ENCODE measurements around the gene LRRN4CL. TPM values are rescaled to one million over a fixed set of nuclear protein-coding genes. Genes with fewer than 3 reads are reported as not detected.
A peak's percentile ranks its signal among the peaks of the same experiment; 100 is the strongest.
"Not testable (repeated sequence)": the region's sequence is repeated elsewhere in the genome, so short reads cannot be mapped to it uniquely, and the experiment has no call there.

The LRRN4CL gene
- total RNA-seq, 1 donor, result 13.8 TPM

GRCh38 chr11:62656796-62657429 lies 32.4 kb downstream of the LRRN4CL start:
- TF ChIP-seq CTCF (IDR thresholded peaks at IDR 0.05; ENCODE audit: extremely low read depth, low read depth, low read length), result no peak
- Histone ChIP-seq H3K27me3 (ENCODE audit: insufficient read depth, low read length) (no peaks in the 10 kb centered on the region), H3K4me3 (ENCODE audit: insufficient read depth, low read length) (no peak overlapping the region), H3K36me3 (ENCODE audit: insufficient read depth, low read length) (no peaks in the 10 kb centered on the region), H4K20me1 (ENCODE audit: insufficient read depth, low read length) (no peaks in the 10 kb centered on the region), H3K4me2 (ENCODE audit: insufficient read depth, low read length) (no peak overlapping the region), H3K4me1 (ENCODE audit: insufficient read depth, low read length) (peaks cover 8% of the 10 kb centered on the region), H3K79me2 (ENCODE audit: insufficient read depth, low read length) (peaks cover 12% of the 10 kb centered on the region), H3K27ac (ENCODE audit: low read depth, low read length) (no peak overlapping the region), H2AFZ (ENCODE audit: low read length) (no peak overlapping the region), H3K9me3 (ENCODE audit: low read depth, low read length) (no peaks in the 10 kb centered on the region)
- DNase-seq (ENCODE audit: insufficient read length, low spot score, missing footprints), result peak; percentile 23

GRCh38 chr11:62654297-62654696 lies 35.0 kb downstream of the LRRN4CL start:
- Histone ChIP-seq H3K27ac (ENCODE audit: low read depth, low read length) (no peak overlapping the region), H4K20me1 (ENCODE audit: insufficient read depth, low read length) (no peaks in the 10 kb centered on the region), H3K36me3 (ENCODE audit: insufficient read depth, low read length) (peaks cover 6% of the 10 kb centered on the region), H2AFZ (ENCODE audit: low read length) (peak overlapping the region; percentile 27), H3K4me2 (ENCODE audit: insufficient read depth, low read length) (no peak overlapping the region), H3K4me1 (ENCODE audit: insufficient read depth, low read length) (peaks cover 13% of the 10 kb centered on the region), H3K9me3 (ENCODE audit: low read depth, low read length) (no peaks in the 10 kb centered on the region), H3K79me2 (ENCODE audit: insufficient read depth, low read length) (peaks cover 32% of the 10 kb centered on the region), H3K27me3 (ENCODE audit: insufficient read depth, low read length) (no peaks in the 10 kb centered on the region), H3K4me3 (ENCODE audit: insufficient read depth, low read length) (no peak overlapping the region)
- TF ChIP-seq CTCF (IDR thresholded peaks at IDR 0.05; ENCODE audit: extremely low read depth, low read depth, low read length), result no peak
- no peak for DNase-seq (ENCODE audit: insufficient read length, low spot score, missing footprints)

- H3K4me3 ChIP-seq (ENCODE audit: insufficient read depth, low read length), result peak overlapping the region; percentile 96
- DNase-seq (ENCODE audit: insufficient read length, low spot score, missing footprints), result peak; percentile 41
- H3K36me3 ChIP-seq (ENCODE audit: insufficient read depth, low read length), result peaks cover 19% of the 10 kb centered on the region
- peak overlapping the region; percentile 88 for H3K27ac ChIP-seq (ENCODE audit: low read depth, low read length)
- no peak for TF ChIP-seq CTCF (IDR thresholded peaks at IDR 0.05; ENCODE audit: extremely low read depth, low read depth, low read length)
- H2AFZ ChIP-seq (ENCODE audit: low read length), result peak overlapping the region; percentile 99
- H3K27me3 ChIP-seq (ENCODE audit: insufficient read depth, low read length), result no peaks in the 10 kb centered on the region
- H3K4me2 ChIP-seq (ENCODE audit: insufficient read depth, low read length), result peak overlapping the region; percentile 94
- H3K9me3 ChIP-seq (ENCODE audit: low read depth, low read length), result no peaks in the 10 kb centered on the region
- H3K79me2 ChIP-seq (ENCODE audit: insufficient read depth, low read length), result peaks cover 33% of the 10 kb centered on the region
- peaks cover 13% of the 10 kb centered on the region for H3K4me1 ChIP-seq (ENCODE audit: insufficient read depth, low read length)
- peaks cover 4% of the 10 kb centered on the region for H4K20me1 ChIP-seq (ENCODE audit: insufficient read depth, low read length)
Observed at GRCh38 chr11:62652161-62653006, 36.9 kb downstream of the LRRN4CL start.

GRCh38 chr11:62650283-62650682 lies 39.0 kb downstream of the LRRN4CL start:
- not testable (repeated sequence) for H2AFZ ChIP-seq (ENCODE audit: low read length); H3K4me3 ChIP-seq (ENCODE audit: insufficient read depth, low read length); H3K27ac ChIP-seq (ENCODE audit: low read depth, low read length); H3K27me3 ChIP-seq (ENCODE audit: insufficient read depth, low read length); DNase-seq (ENCODE audit: insufficient read length, low spot score, missing footprints); H3K4me2 ChIP-seq (ENCODE audit: insufficient read depth, low read length); H3K9me3 ChIP-seq (ENCODE audit: low read depth, low read length)
- Histone ChIP-seq H4K20me1 (ENCODE audit: insufficient read depth, low read length) (peaks cover 19% of the 10 kb centered on the region), H3K79me2 (ENCODE audit: insufficient read depth, low read length) (peaks cover 45% of the 10 kb centered on the region), H3K4me1 (ENCODE audit: insufficient read depth, low read length) (peaks cover 20% of the 10 kb centered on the region), H3K36me3 (ENCODE audit: insufficient read depth, low read length) (peaks cover 19% of the 10 kb centered on the region)

All from osteoblast (primary cell).